Mesendoderm (in vitro differentiated cells): Measurements from ENCODE around the gene WDR54.
"Not testable (repeated sequence)": the region's sequence is repeated elsewhere in the genome, so short reads cannot be mapped to it uniquely, and the experiment has no call there.

Experiments used
- DNase-seq: peaks from one replicate; pipeline ENCODE4 v3.0.0; 2013
- H2AK5ac ChIP-seq: 2 replicates; pipeline ENCODE4 v1.6.1; 2013; ENCODE audit warnings: low read length, inconsistent platforms
- H2BK120ac ChIP-seq: 2 replicates; pipeline ENCODE4 v1.6.1; 2013; ENCODE audit warnings: low read depth, mild to moderate bottlenecking, low read length, moderate library complexity, mixed read lengths
- H2BK15ac ChIP-seq: replicated peaks from 2 replicates; pipeline ENCODE4 v1.6.1; 2013; ENCODE audit warnings: low read depth, mild to moderate bottlenecking, moderate library complexity
- H2BK5ac ChIP-seq: 2 replicates; pipeline ENCODE4 v1.6.1; 2013; ENCODE audit warnings: low read length, inconsistent platforms
- H3K18ac ChIP-seq: 2 replicates; pipeline ENCODE4 v1.6.1; 2013; ENCODE audit warnings: mild to moderate bottlenecking, low read length, mixed read lengths
- H3K23ac ChIP-seq: one replicate; pipeline ENCODE4 v1.6.1; 2013; ENCODE audit warnings: low read length
- H3K27ac ChIP-seq: 2 replicates; pipeline ENCODE4 v1.5.1; 2013; ENCODE audit warnings: low read depth, mild to moderate bottlenecking, inconsistent platforms, low read length, moderate library complexity
- H3K27me3 ChIP-seq: 2 replicates; pipeline ENCODE4 v1.6.1; 2013; ENCODE audit warnings: low read length, control low read depth, mild to moderate bottlenecking, inconsistent platforms; ENCODE audit not compliant: insufficient read depth, poor library complexity
- H3K36me3 ChIP-seq: 2 replicates; pipeline ENCODE4 v1.6.1; 2013; ENCODE audit warnings: low read length, inconsistent platforms; ENCODE audit not compliant: control insufficient read depth, insufficient read depth
- H3K4ac ChIP-seq: one replicate; pipeline ENCODE4 v1.6.1; 2013; ENCODE audit warnings: low read depth, mild to moderate bottlenecking, low read length, moderate library complexity
- H3K4me1 ChIP-seq: 2 replicates; pipeline ENCODE4 v1.6.1; 2013; ENCODE audit warnings: low read depth, low read length, inconsistent platforms; ENCODE audit not compliant: control insufficient read depth
- H3K4me2 ChIP-seq: 2 replicates; pipeline ENCODE4 v1.6.1; 2013; ENCODE audit warnings: low read length
- H3K4me3 ChIP-seq: 2 replicates; pipeline ENCODE4 v1.5.1; 2013; ENCODE audit warnings: mild to moderate bottlenecking, low read length
- H3K56ac ChIP-seq: one replicate; pipeline ENCODE4 v1.6.1; 2013; ENCODE audit warnings: low read length
- H3K79me1 ChIP-seq: 2 replicates; pipeline ENCODE4 v1.6.1; 2013; ENCODE audit warnings: low read length, inconsistent platforms
- H3K79me2 ChIP-seq: 2 replicates; pipeline ENCODE4 v1.6.1; 2013; ENCODE audit warnings: mild to moderate bottlenecking, low read length; ENCODE audit not compliant: control insufficient read depth, insufficient read depth
- H3K9ac ChIP-seq: 2 replicates; pipeline ENCODE4 v1.6.1; 2013; ENCODE audit warnings: low read length, inconsistent platforms
- H4K5ac ChIP-seq: one replicate; pipeline ENCODE4 v1.6.1; 2013; ENCODE audit warnings: low read length
- H4K8ac ChIP-seq: one replicate; pipeline ENCODE4 v1.6.1; 2013; ENCODE audit warnings: low read depth, mild to moderate bottlenecking, control low read depth, low read length, moderate library complexity
- WGBS: extraction: QIAGEN DNeasy Blood & Tissue Kit; methylation state at CpG from one replicate; pipeline ENCODE4 v1.1.7; 2013; ENCODE audit warnings: low lambda C conversion rate, missing lambda C conversion rate; ENCODE audit not compliant: insufficient coverage; ENCODE audit errors: extremely low coverage; 5-methylcytosine and 5-hydroxymethylcytosine counted together

Gene WDR54

GRCh38 chr2:74460187-74460586 is 38.7 kb downstream of the WDR54 start:
- not testable (repeated sequence) for H2BK15ac ChIP-seq, H3K23ac ChIP-seq, H4K8ac ChIP-seq, H3K56ac ChIP-seq, H2AK5ac ChIP-seq, H3K18ac ChIP-seq, H4K5ac ChIP-seq, H3K4me3 ChIP-seq, H3K4ac ChIP-seq, H3K4me1 ChIP-seq, H2BK5ac ChIP-seq, H3K36me3 ChIP-seq, H3K9ac ChIP-seq, H3K27ac ChIP-seq, H3K27me3 ChIP-seq, DNase-seq, H2BK120ac ChIP-seq, H3K4me2 ChIP-seq
- Histone ChIP-seq H3K79me2 (peaks cover 17% of the 10 kb centered on the region), H3K79me1 (peaks cover 13% of the 10 kb centered on the region)
- no CpG with 5 or more reads among the region's 10 CpGs for WGBS

- peaks cover 10% of the 10 kb centered on the region for H3K79me1 ChIP-seq
- H3K79me2 ChIP-seq = peaks cover 15% of the 10 kb centered on the region
- no peak overlapping the region for H3K23ac ChIP-seq
- peaks cover 4% of the 10 kb centered on the region for H3K4me1 ChIP-seq
- H3K27me3 ChIP-seq = no peaks in the 10 kb centered on the region
- H4K5ac ChIP-seq = no peak overlapping the region
- no CpG with 5 or more reads among the region's 27 CpGs for WGBS
- no peak overlapping the region for H2BK120ac ChIP-seq
- DNase-seq = peak; percentile 70
- H3K4ac ChIP-seq = no peak overlapping the region
- H3K4me2 ChIP-seq = no peak overlapping the region
- H3K56ac ChIP-seq = no peak overlapping the region
- no peak overlapping the region for H4K8ac ChIP-seq
- no peak overlapping the region for H2BK5ac ChIP-seq
- no peak overlapping the region for H2AK5ac ChIP-seq
- H3K4me3 ChIP-seq = no peak overlapping the region
- peaks cover 3% of the 10 kb centered on the region for H3K36me3 ChIP-seq
- no peak overlapping the region for H3K27ac ChIP-seq
- no peak overlapping the region for H3K9ac ChIP-seq
- no peak overlapping the region for H3K18ac ChIP-seq
- H2BK15ac ChIP-seq = no peak overlapping the region
Observed at GRCh38 chr2:74461187-74462053, 39.9 kb downstream of the WDR54 start.

- no peak for DNase-seq
- H3K4me3 ChIP-seq = no peak overlapping the region
- no peak overlapping the region for H3K9ac ChIP-seq
- no peak overlapping the region for H4K5ac ChIP-seq
- no peak overlapping the region for H2BK120ac ChIP-seq
- no CpG with 5 or more reads among the region's 20 CpGs for WGBS
- H3K27me3 ChIP-seq = no peaks in the 10 kb centered on the region
- no peak overlapping the region for H3K23ac ChIP-seq
- H3K4me1 ChIP-seq = no peaks in the 10 kb centered on the region
- H2BK5ac ChIP-seq = no peak overlapping the region
- H3K56ac ChIP-seq = no peak overlapping the region
- no peak overlapping the region for H4K8ac ChIP-seq
- no peak overlapping the region for H3K4me2 ChIP-seq
- peaks cover 3% of the 10 kb centered on the region for H3K36me3 ChIP-seq
- peaks cover 10% of the 10 kb centered on the region for H3K79me1 ChIP-seq
- H3K4ac ChIP-seq = no peak overlapping the region
- H2AK5ac ChIP-seq = no peak overlapping the region
- no peak overlapping the region for H3K27ac ChIP-seq
- H2BK15ac ChIP-seq = no peak overlapping the region
- peaks cover 15% of the 10 kb centered on the region for H3K79me2 ChIP-seq
- H3K18ac ChIP-seq = no peak overlapping the region
Observed at GRCh38 chr2:74462054-74462785, 40.7 kb downstream of the WDR54 start.

- Histone ChIP-seq H3K79me1 (peaks cover 10% of the 10 kb centered on the region), H2AK5ac (no peak overlapping the region), H2BK15ac (no peak overlapping the region), H2BK5ac (no peak overlapping the region), H3K4me2 (no peak overlapping the region), H3K79me2 (peaks cover 15% of the 10 kb centered on the region), H3K27me3 (no peaks in the 10 kb centered on the region), H3K56ac (no peak overlapping the region), H3K18ac (no peak overlapping the region), H3K27ac (no peak overlapping the region), H2BK120ac (no peak overlapping the region), H3K4ac (no peak overlapping the region), H4K8ac (no peak overlapping the region), H3K4me3 (no peak overlapping the region), H3K9ac (no peak overlapping the region), H3K36me3 (peaks cover 3% of the 10 kb centered on the region), H4K5ac (no peak overlapping the region), H3K4me1 (no peaks in the 10 kb centered on the region), H3K23ac (no peak overlapping the region)
- WGBS = no CpG with 5 or more reads among the region's 4 CpGs
- DNase-seq = no peak
Observed at GRCh38 chr2:74462786-74463105, 41.2 kb downstream of the WDR54 start.

GRCh38 chr2:74464406-74464805 is 42.9 kb downstream of the WDR54 start:
- peak overlapping the region; percentile 98 for H3K56ac ChIP-seq
- H2AK5ac ChIP-seq = no peak overlapping the region
- H3K4me1 ChIP-seq = no peaks in the 10 kb centered on the region
- H2BK5ac ChIP-seq = no peak overlapping the region
- peak overlapping the region; percentile 93 for H3K4me2 ChIP-seq
- H3K79me2 ChIP-seq = peaks cover 8% of the 10 kb centered on the region
- H2BK120ac ChIP-seq = no peak overlapping the region
- H3K36me3 ChIP-seq = peaks cover 3% of the 10 kb centered on the region
- H3K4ac ChIP-seq = no peak overlapping the region
- no peak overlapping the region for H4K8ac ChIP-seq
- H3K79me1 ChIP-seq = peaks cover 3% of the 10 kb centered on the region
- H3K4me3 ChIP-seq = peak overlapping the region; percentile 82
- H3K23ac ChIP-seq = peak overlapping the region; percentile 94
- DNase-seq = no peak
- no peak overlapping the region for H3K27ac ChIP-seq
- H2BK15ac ChIP-seq = no peak overlapping the region
- no peak overlapping the region for H3K18ac ChIP-seq
- H3K27me3 ChIP-seq = no peaks in the 10 kb centered on the region
- no CpG with 5 or more reads among the region's 13 CpGs for WGBS
- H3K9ac ChIP-seq = peak overlapping the region; percentile 97
- no peak overlapping the region for H4K5ac ChIP-seq
